Sigmoid colon (tissue), 4 donors: ENCODE data around the gene UBE2M.

ENCODE experiments used
- EP300 ChIP-seq, 4 donors: sonication (generic); formaldehyde crosslinking; IDR thresholded peaks; one replicate each; pipeline ENCODE4 v1.6.1; 2017; ENCODE audit warnings: antibody characterized with exemption in 4 of 4
- POLR2A ChIP-seq, 2 donors: fragments of 450-650 bp; IDR thresholded peaks; one replicate each; pipeline ENCODE4 v1.6.1; 2016; ENCODE audit warnings: antibody characterized with exemption in 2 of 2, mild to moderate bottlenecking in 2 of 2, moderate library complexity in 2 of 2
- POLR2AphosphoS5 ChIP-seq, 4 donors: sonication (generic); formaldehyde crosslinking; IDR thresholded peaks; one replicate each; pipeline ENCODE4 v1.6.1; 2017; ENCODE audit warnings: antibody characterized with exemption in 4 of 4
- TF ChIP-seq, protein P1 (sequence below), 4 experiments: fragments of 450-650 bp in 3 of 4; fragments of 200-600 bp in 1 of 4; IDR thresholded peaks; one replicate each; pipeline ENCODE4 v1.5.1; 2016 to 2019; ENCODE audit warnings: antibody characterized with exemption in 4 of 4, mild to moderate bottlenecking in 3 of 4, moderate library complexity in 2 of 4

- TF ChIP-seq, protein P1, sequence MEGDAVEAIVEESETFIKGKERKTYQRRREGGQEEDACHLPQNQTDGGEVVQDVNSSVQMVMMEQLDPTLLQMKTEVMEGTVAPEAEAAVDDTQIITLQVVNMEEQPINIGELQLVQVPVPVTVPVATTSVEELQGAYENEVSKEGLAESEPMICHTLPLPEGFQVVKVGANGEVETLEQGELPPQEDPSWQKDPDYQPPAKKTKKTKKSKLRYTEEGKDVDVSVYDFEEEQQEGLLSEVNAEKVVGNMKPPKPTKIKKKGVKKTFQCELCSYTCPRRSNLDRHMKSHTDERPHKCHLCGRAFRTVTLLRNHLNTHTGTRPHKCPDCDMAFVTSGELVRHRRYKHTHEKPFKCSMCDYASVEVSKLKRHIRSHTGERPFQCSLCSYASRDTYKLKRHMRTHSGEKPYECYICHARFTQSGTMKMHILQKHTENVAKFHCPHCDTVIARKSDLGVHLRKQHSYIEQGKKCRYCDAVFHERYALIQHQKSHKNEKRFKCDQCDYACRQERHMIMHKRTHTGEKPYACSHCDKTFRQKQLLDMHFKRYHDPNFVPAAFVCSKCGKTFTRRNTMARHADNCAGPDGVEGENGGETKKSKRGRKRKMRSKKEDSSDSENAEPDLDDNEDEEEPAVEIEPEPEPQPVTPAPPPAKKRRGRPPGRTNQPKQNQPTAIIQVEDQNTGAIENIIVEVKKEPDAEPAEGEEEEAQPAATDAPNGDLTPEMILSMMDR (IDR thresholded peaks at IDR 0.05) = peak; percentile 72 to 94 (median 78)
- peak; percentile 39 to 64 (median 62) for TF ChIP-seq POLR2AphosphoS5 (IDR thresholded peaks at IDR 0.05)
- no peak for TF ChIP-seq EP300 (IDR thresholded peaks at IDR 0.05)
- no peak for TF ChIP-seq POLR2A (IDR thresholded peaks at IDR 0.05)
Observed at GRCh38 chr19:58513694-58514563, 44.5 kb downstream of the UBE2M start.
